Middle frontal gyrus (tissue), 1 donor: ENCODE results near the gene TRAF5.
"Not testable (repeated sequence)": the region's sequence is repeated elsewhere in the genome, so short reads cannot be mapped to it uniquely, and the experiment has no call there.

Experiments
- DNase-seq: peaks from one replicate; pipeline ENCODE4 v3.0.0-alpha.2; 2015; ENCODE audit warnings: low spot score; ENCODE audit errors: extremely low spot score

Gene TRAF5

GRCh38 chr1:211326528-211327345 lies at the start of gene TRAF5:
TSS of gene TRAF5 (plus strand) at chr1:211326833. CDS start at chr1:211353240, 26,407 bp downstream.
- DNase-seq: no peak

- no peak for DNase-seq
These were observed 47.3 kb upstream of the TRAF5 start for GRCh38 chr1:211279340-211279739.

GRCh38 chr1:211280910-211281309 lies 45.7 kb upstream of the TRAF5 start:
- DNase-seq: no peak

GRCh38 chr1:211281320-211282022 lies 45.2 kb upstream of the TRAF5 start:
- no peak for DNase-seq

- no peak for DNase-seq
These were observed 44.6 kb upstream of the TRAF5 start for GRCh38 chr1:211282023-211282373.

GRCh38 chr1:211285196-211285595 lies 41.4 kb upstream of the TRAF5 start:
- DNase-seq: no peak

GRCh38 chr1:211287218-211287617 lies 39.4 kb upstream of the TRAF5 start:
- DNase-seq: no peak

- DNase-seq: no peak
These were observed 34.2 kb upstream of the TRAF5 start for GRCh38 chr1:211292411-211292810.

- no peak for DNase-seq
These were observed 30.2 kb upstream of the TRAF5 start for GRCh38 chr1:211296396-211296795.

GRCh38 chr1:211305044-211305443 lies 21.6 kb upstream of the TRAF5 start:
- DNase-seq: no peak

- no peak for DNase-seq
These were observed 17.0 kb upstream of the TRAF5 start for GRCh38 chr1:211309617-211310016.

GRCh38 chr1:211313392-211313791 lies 13.2 kb upstream of the TRAF5 start:
- DNase-seq: no peak

- no peak for DNase-seq
These were observed 7.9 kb upstream of the TRAF5 start for GRCh38 chr1:211318576-211319280.

GRCh38 chr1:211319892-211320291 lies 6.7 kb upstream of the TRAF5 start:
- DNase-seq: no peak

- DNase-seq: no peak
These were observed 5.7 kb upstream of the TRAF5 start for GRCh38 chr1:211320980-211321379.

GRCh38 chr1:211321646-211322045 lies 5.0 kb upstream of the TRAF5 start:
- DNase-seq: not testable (repeated sequence)

GRCh38 chr1:211323156-211324063 lies 3.2 kb upstream of the TRAF5 start:
- peak; percentile 27 for DNase-seq

- no peak for DNase-seq
These were observed 1.4 kb upstream of the TRAF5 start for GRCh38 chr1:211324992-211325775.

- DNase-seq: no peak
These were observed 499 bp upstream of the TRAF5 start for GRCh38 chr1:211326140-211326527.

GRCh38 chr1:211327346-211327921 lies 801 bp downstream of the TRAF5 start:
- DNase-seq: no peak
